KBM-7 (cell line): ENCODE measurements around the gene LRRC27.
A peak's percentile ranks its signal among the peaks of the same experiment; 100 is the strongest.
"Not testable (repeated sequence)": the region's sequence is repeated elsewhere in the genome, so short reads cannot be mapped to it uniquely, and the experiment has no call there.

Source experiments
- DNase-seq: peaks from one replicate; pipeline ENCODE4 v3.0.0-alpha.2; 2015
- in situ Hi-C: fragments of 300-500 bp; cut with MboI; formaldehyde crosslinking; loops from 2 replicates; pipeline ENCODE4 v1.14.3; 2020; ENCODE audit warnings: low sequenced_read_pairs, low pct_unique_long_range_greater_than_20kb, mixed read lengths

The LRRC27 gene

GRCh38 chr10:132330486-132330833 lies 1.5 kb upstream of the LRRC27 start:
- in situ Hi-C loops = no loop called here
- no peak for DNase-seq

GRCh38 chr10:132332433-132332754 lies 401 bp downstream of the LRRC27 start:
- DNase-seq = no peak
- in situ Hi-C loops = no loop called here

GRCh38 chr10:132333386-132333785 lies 1.4 kb downstream of the LRRC27 start:
- DNase-seq = no peak
- in situ Hi-C loops = no loop called here

GRCh38 chr10:132334631-132335188 lies 2.7 kb downstream of the LRRC27 start:
- in situ Hi-C loops = no loop called here

GRCh38 chr10:132335189-132336063 lies 3.4 kb downstream of the LRRC27 start:
- peak; percentile 100 for DNase-seq
- in situ Hi-C loops = no loop called here

More at GRCh38 chr10:132334631-132335188, 2.7 kb downstream of the LRRC27 start:
- DNase-seq = no peak

GRCh38 chr10:132336064-132336746 lies 4.2 kb downstream of the LRRC27 start:
- in situ Hi-C loops = no loop called here

GRCh38 chr10:132336919-132337407 lies 5.0 kb downstream of the LRRC27 start:
- DNase-seq = peak; percentile 50
- in situ Hi-C loops = no loop called here

More at GRCh38 chr10:132336064-132336746, 4.2 kb downstream of the LRRC27 start:
- no peak for DNase-seq

- in situ Hi-C loops, DNase-seq: not testable (repeated sequence)
Measured at GRCh38 chr10:132337854-132338253, 5.9 kb downstream of the LRRC27 start.

GRCh38 chr10:132338876-132339275 lies 6.9 kb downstream of the LRRC27 start:
- DNase-seq = no peak
- in situ Hi-C loops = no loop called here

- in situ Hi-C loops = no loop called here
- no peak for DNase-seq
Measured at GRCh38 chr10:132339276-132339675, 7.3 kb downstream of the LRRC27 start.

- no peak for DNase-seq
- in situ Hi-C loops = no loop called here
Measured at GRCh38 chr10:132341017-132341416, 9.0 kb downstream of the LRRC27 start.

- in situ Hi-C loops = no loop called here
- no peak for DNase-seq
Measured at GRCh38 chr10:132341781-132342180, 9.8 kb downstream of the LRRC27 start.

GRCh38 chr10:132342553-132342952 lies 10.6 kb downstream of the LRRC27 start:
- DNase-seq = no peak
- in situ Hi-C loops = no loop called here

- in situ Hi-C loops = no loop called here
- DNase-seq = no peak
Measured at GRCh38 chr10:132344386-132344785, 12.4 kb downstream of the LRRC27 start.

- no peak for DNase-seq
- in situ Hi-C loops = no loop called here
Measured at GRCh38 chr10:132345345-132345744, 13.4 kb downstream of the LRRC27 start.

- DNase-seq = no peak
- in situ Hi-C loops = no loop called here
Measured at GRCh38 chr10:132346806-132347205, 14.8 kb downstream of the LRRC27 start.

GRCh38 chr10:132347211-132347930 lies 15.4 kb downstream of the LRRC27 start:
- in situ Hi-C loops = no loop called here
- no peak for DNase-seq

- in situ Hi-C loops = no loop called here
- no peak for DNase-seq
Measured at GRCh38 chr10:132347931-132348267, 15.9 kb downstream of the LRRC27 start.

- DNase-seq = no peak
- in situ Hi-C loops = no loop called here
Measured at GRCh38 chr10:132349766-132350165, 17.8 kb downstream of the LRRC27 start.

GRCh38 chr10:132350391-132350790 lies 18.4 kb downstream of the LRRC27 start:
- in situ Hi-C loops = no loop called here
- DNase-seq = no peak
